ENCODE data around the gene NKD1.

NKD1 gene

GRCh38 chr16:50641818-50642187, 93.6 kb downstream of the NKD1 start:
- TF ChIP-seq EZH2 (optimal IDR thresholded peaks at IDR 0.05; ENCODE audit: low read depth, low read length) (no peak), EZH2phosphoT487 (IDR thresholded peaks at IDR 0.05; ENCODE audit: low read length) (no peak), CTCF (IDR thresholded peaks at IDR 0.05; ENCODE audit: low read length) (no peak)
- DNase-seq, result no peak
- Histone ChIP-seq H3K9me3 (replicated peaks; ENCODE audit: insufficient read depth, low read length) (no peaks in the 10 kb centered on the region), H3K4me2 (ENCODE audit: low read depth, low read length) (no peak overlapping the region), H3K27ac (ENCODE audit: low read length) (no peak overlapping the region), H3K4me3 (ENCODE audit: low read length) (no peak overlapping the region), H4K20me1 (ENCODE audit: insufficient read depth, low read length) (no peaks in the 10 kb centered on the region), H3K9ac (ENCODE audit: low read length) (no peak overlapping the region), H3F3A (ENCODE audit: insufficient read depth, low read length) (no peaks in the 10 kb centered on the region), H3K9me2 (replicated peaks; ENCODE audit: insufficient read depth, low read length) (no peaks in the 10 kb centered on the region), H3K79me2 (ENCODE audit: low read length) (no peaks in the 10 kb centered on the region), H3K4me1 (ENCODE audit: low read length) (no peaks in the 10 kb centered on the region), H3K36me3 (replicated peaks; ENCODE audit: insufficient read depth, low read length) (no peaks in the 10 kb centered on the region), H2AFZ (ENCODE audit: low read length) (no peak overlapping the region), H3K27me3 (replicated peaks; ENCODE audit: insufficient read depth, low read length) (no peaks in the 10 kb centered on the region)

- no peak for DNase-seq
- Histone ChIP-seq H2AFZ (ENCODE audit: low read length) (no peak overlapping the region), H3K4me1 (ENCODE audit: low read length) (no peaks in the 10 kb centered on the region), H3K79me2 (ENCODE audit: low read length) (no peaks in the 10 kb centered on the region), H3K9me3 (replicated peaks; ENCODE audit: insufficient read depth, low read length) (no peaks in the 10 kb centered on the region), H3K27ac (ENCODE audit: low read length) (no peak overlapping the region), H3K9me2 (replicated peaks; ENCODE audit: insufficient read depth, low read length) (no peaks in the 10 kb centered on the region), H4K20me1 (ENCODE audit: insufficient read depth, low read length) (no peaks in the 10 kb centered on the region), H3K9ac (ENCODE audit: low read length) (no peak overlapping the region), H3K4me2 (ENCODE audit: low read depth, low read length) (no peak overlapping the region), H3K27me3 (replicated peaks; ENCODE audit: insufficient read depth, low read length) (no peaks in the 10 kb centered on the region), H3F3A (ENCODE audit: insufficient read depth, low read length) (no peaks in the 10 kb centered on the region), H3K36me3 (replicated peaks; ENCODE audit: insufficient read depth, low read length) (no peaks in the 10 kb centered on the region), H3K4me3 (ENCODE audit: low read length) (no peak overlapping the region)
- TF ChIP-seq EZH2 (optimal IDR thresholded peaks at IDR 0.05; ENCODE audit: low read depth, low read length) (no peak), CTCF (IDR thresholded peaks at IDR 0.05; ENCODE audit: low read length) (no peak), EZH2phosphoT487 (IDR thresholded peaks at IDR 0.05; ENCODE audit: low read length) (no peak)
These were observed 94.2 kb downstream of the NKD1 start for GRCh38 chr16:50642349-50642748.

GRCh38 chr16:50643192-50643591, 95.0 kb downstream of the NKD1 start:
- H3K27me3 ChIP-seq (replicated peaks; ENCODE audit: insufficient read depth, low read length), result no peaks in the 10 kb centered on the region
- H3K9ac ChIP-seq (ENCODE audit: low read length), result no peak overlapping the region
- H3K36me3 ChIP-seq (replicated peaks; ENCODE audit: insufficient read depth, low read length), result no peaks in the 10 kb centered on the region
- H3K79me2 ChIP-seq (ENCODE audit: low read length), result no peaks in the 10 kb centered on the region
- no peak overlapping the region for H3K4me3 ChIP-seq (ENCODE audit: low read length)
- TF ChIP-seq CTCF (IDR thresholded peaks at IDR 0.05; ENCODE audit: low read length) (no peak), EZH2 (optimal IDR thresholded peaks at IDR 0.05; ENCODE audit: low read depth, low read length) (no peak), EZH2phosphoT487 (IDR thresholded peaks at IDR 0.05; ENCODE audit: low read length) (no peak)
- no peaks in the 10 kb centered on the region for H3K4me1 ChIP-seq (ENCODE audit: low read length)
- no peaks in the 10 kb centered on the region for H3F3A ChIP-seq (ENCODE audit: insufficient read depth, low read length)
- H3K9me3 ChIP-seq (replicated peaks; ENCODE audit: insufficient read depth, low read length), result no peaks in the 10 kb centered on the region
- H4K20me1 ChIP-seq (ENCODE audit: insufficient read depth, low read length), result no peaks in the 10 kb centered on the region
- no peaks in the 10 kb centered on the region for H3K9me2 ChIP-seq (replicated peaks; ENCODE audit: insufficient read depth, low read length)
- H2AFZ ChIP-seq (ENCODE audit: low read length), result no peak overlapping the region
- H3K27ac ChIP-seq (ENCODE audit: low read length), result no peak overlapping the region
- no peak for DNase-seq
- no peak overlapping the region for H3K4me2 ChIP-seq (ENCODE audit: low read depth, low read length)

All from MM.1S (cell line).